ENCODE measurements around the gene DPP6.
"Not testable (repeated sequence)": the region's sequence is repeated elsewhere in the genome, so short reads cannot be mapped to it uniquely, and the experiment has no call there.

- TF ChIP-seq POLR2A (IDR thresholded peaks at IDR 0.05; ENCODE audit: low read length); GATA1 (IDR thresholded peaks at IDR 0.05; ENCODE audit: low read depth, low read length): not testable (repeated sequence)
Measured at GRCh38 chr7:154054664-154055063, 2.5 kb downstream of the DPP6 start.
